Ureter (tissue), 1 donor: Measurements from ENCODE around the gene MYL4. TPM values are rescaled to one million over a fixed set of nuclear protein-coding genes. Genes with fewer than 3 reads are reported as not detected.
A peak's percentile ranks its signal among the peaks of the same experiment; 100 is the strongest.
"Not testable (repeated sequence)": the region's sequence is repeated elsewhere in the genome, so short reads cannot be mapped to it uniquely, and the experiment has no call there.

Source experiments
- DNase-seq: peaks from one replicate; pipeline ENCODE4 v3.0.0-alpha.2; 2020; ENCODE audit warnings: low spot score
- total RNA-seq: library from RNA; stranded (reverse); gene quantifications from one replicate; pipeline ENCODE4 v1.2.4, GENCODE V29; 2023
- donor health status: DM: yes; HTN: yes; CAD: no.

MYL4 gene
- total RNA-seq, 1 donor from 2014 or later, result not detected

GRCh38 chr17:47193931-47194511 lies 15.1 kb upstream of the MYL4 start:
- no peak for DNase-seq

DNA sequence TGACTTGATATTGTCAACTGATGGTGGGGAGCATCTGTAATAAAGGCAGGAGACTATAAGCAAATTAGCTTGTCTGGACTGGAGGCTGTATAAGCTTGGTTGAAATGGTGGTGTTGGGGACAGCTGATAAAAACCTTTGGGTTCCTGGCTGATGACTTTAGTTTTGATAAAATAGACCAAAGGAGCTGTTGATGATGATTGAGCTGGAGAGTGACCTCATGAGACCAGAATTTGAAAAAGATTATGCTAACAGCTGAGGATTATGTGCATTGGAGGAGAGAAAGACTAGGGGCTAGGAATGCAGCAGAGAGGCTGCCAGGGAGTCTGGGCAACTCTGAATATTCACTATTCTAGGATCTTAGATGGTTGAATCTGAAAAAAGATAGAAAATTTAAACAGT lies 11.3 kb upstream of the MYL4 start:
- DNase-seq, result no peak

- DNase-seq, result no peak
These were observed 9.4 kb upstream of the MYL4 start for GRCh38 chr17:47199627-47200324.

GRCh38 chr17:47200325-47200664 lies 8.9 kb upstream of the MYL4 start:
- DNase-seq, result no peak

DNA sequence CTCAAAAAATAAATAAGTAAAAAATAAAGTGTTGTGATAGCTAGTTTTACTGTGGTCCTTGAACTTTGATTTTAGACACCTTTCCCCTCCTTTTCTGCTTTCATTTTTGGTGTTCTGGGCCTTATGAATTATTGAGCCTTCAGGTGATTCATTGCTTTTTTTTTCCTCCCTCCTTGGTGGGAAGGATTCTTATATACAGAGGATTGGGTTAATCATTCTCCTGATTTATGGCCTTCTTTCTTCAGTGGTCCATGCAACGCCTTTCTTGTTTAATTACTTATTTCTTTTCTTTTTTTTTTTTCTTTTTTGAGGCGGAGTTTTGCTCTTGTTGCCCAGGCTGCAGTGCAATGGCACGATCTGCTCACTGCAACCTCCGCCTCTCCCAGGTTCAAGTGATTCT lies 8.0 kb upstream of the MYL4 start:
- DNase-seq, result no peak

- no peak for DNase-seq
These were observed 5.0 kb upstream of the MYL4 start for GRCh38 chr17:47203984-47204721.

DNA sequence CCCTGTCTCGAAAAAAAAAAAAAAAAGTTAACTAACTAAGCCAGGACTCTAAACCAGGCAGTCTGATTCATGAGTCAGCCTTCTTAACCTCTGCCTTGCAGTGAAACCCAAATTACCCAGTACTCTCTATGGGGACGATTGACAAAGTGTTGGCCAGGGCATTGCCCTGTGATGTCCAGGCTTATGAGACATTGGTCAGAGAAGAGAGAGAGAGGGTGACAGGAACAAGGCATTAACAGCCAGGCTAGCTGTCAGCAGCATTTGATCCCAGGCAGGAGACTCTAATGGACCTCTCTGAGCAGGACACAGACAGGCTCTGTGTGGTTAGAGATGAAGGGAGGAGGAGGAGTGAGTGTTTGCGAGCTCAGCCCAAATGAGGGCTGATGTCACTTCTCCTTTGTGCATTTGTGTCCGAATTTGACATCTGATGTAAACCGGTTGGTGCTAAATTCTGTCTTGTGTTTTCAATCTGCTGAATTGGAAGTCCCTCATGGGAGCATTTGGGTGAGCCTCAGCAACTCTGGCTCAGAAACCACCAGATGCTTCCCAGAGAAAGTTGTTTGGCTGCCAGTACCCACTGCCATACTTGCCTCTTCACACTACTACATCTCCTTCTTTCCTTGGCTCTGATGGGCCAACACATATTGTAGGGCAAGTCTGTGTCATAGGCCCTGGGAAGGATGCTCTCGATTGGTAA lies 4.3 kb upstream of the MYL4 start:
- DNase-seq, result no peak

DNA sequence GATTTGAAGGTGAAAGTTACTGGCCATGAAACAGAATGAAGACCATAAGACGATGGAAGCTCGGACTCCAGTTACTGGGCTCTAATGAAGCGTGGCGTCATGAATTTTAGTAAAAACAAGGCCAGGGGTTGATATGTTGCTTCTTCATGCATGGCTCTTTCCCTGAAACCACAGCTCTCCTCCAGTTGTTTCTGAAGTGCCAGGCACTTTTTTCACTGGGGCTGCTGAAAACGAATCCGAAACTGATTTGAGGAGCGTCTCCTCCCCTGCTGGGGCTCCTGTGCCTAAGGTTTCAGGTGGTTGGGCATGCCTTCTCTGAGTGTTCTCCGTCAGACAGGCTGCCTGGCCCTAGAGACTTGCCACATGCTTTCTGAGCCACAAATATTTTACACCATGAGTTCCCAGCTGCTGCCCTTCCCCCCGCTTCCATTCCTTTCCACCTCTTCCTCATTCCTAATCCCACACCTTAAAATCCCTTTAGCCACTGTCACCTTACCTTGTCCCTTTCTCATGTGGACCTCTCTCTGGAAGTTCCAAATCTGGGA lies 3.7 kb upstream of the MYL4 start:
- DNase-seq, result peak; percentile 66

GRCh38 chr17:47207143-47208067 lies 1.7 kb upstream of the MYL4 start:
- DNase-seq, result no peak

GRCh38 chr17:47209499-47209898 lies 351 bp downstream of the MYL4 start:
- DNase-seq, result no peak

- no peak for DNase-seq
These were observed 957 bp downstream of the MYL4 start for GRCh38 chr17:47210105-47210504.

GRCh38 chr17:47210779-47211178 lies 1.6 kb downstream of the MYL4 start:
- DNase-seq, result no peak

DNA sequence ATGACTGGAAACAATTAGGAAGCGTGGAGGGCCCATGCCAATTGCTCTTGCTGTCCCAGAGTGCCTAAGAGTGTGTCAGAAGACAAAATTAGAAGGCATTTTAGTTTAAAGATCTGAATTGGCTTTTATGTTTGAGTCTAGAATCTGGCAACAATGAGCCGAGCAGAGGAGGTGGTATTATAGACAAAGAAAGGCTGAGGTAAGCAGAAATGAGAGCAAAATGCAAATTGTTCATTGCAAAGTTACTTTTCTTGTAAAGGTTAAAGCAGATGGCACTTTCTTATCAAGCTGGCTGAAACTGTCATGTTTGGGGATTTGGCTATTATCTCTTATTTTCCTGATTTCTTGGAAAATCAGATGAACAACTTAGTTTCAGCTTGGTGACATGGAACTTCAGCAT lies 3.3 kb downstream of the MYL4 start:
- no peak for DNase-seq

DNA sequence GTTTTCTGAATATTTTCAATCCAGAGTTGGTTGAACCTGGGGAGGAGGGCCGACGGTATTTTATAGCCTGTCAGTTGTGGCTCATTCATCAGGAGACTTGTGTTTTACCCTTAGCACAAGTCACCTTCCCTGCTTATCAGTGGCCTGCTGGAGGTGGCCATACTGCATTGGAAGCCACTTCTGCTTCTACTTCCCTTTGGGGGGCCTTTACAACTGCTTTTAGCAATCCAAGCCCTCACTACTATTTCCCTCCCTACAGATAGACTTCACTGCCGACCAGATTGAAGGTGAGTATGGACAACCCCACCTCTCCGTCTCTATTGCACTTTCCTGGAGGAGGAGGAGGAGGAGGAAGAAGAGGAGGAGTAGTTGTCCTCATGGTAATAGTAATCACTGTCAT lies 4.4 kb downstream of the MYL4 start:
- DNase-seq, result no peak

DNA sequence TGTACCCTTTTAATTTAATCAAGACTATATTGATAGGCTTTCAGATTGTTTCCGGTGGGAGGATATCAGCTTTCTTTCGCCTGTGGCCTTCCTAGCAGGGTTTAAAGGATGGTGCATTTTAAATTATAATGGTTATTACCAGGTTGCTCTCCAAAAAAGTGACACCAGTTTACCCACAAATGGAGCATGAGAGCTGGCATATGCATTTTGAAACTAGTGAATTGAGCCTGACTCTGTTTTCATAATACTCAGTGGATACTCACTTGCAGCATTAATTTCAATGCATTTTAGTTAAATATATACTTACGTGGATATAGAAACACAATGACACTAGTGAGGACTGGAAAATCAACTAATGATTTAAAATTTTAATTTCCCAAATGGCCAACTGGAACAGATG lies 5.8 kb downstream of the MYL4 start:
- no peak for DNase-seq

DNA sequence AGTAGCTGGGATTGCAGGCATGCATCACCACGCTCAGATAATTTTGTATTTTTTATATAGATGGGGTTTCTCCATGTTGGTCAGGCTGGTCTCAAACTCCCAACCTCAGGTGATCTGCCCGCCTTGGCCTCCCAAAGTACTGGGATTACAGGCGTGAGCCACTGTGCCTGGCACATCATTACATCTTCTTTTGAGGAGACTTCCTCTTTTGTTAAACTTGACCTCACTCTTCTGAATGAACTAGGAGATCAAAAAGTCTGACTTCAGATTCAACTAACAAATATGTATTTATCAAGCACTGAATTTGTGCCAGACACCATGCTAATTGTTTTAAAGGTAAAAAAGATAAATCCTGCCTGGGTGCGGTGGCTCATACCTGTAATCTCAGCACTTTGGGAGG lies 7.7 kb downstream of the MYL4 start:
- not testable (repeated sequence) for DNase-seq

GRCh38 chr17:47217279-47217678 lies 8.1 kb downstream of the MYL4 start:
- not testable (repeated sequence) for DNase-seq

- no peak for DNase-seq
These were observed 9.8 kb downstream of the MYL4 start for GRCh38 chr17:47218896-47219430.

DNA sequence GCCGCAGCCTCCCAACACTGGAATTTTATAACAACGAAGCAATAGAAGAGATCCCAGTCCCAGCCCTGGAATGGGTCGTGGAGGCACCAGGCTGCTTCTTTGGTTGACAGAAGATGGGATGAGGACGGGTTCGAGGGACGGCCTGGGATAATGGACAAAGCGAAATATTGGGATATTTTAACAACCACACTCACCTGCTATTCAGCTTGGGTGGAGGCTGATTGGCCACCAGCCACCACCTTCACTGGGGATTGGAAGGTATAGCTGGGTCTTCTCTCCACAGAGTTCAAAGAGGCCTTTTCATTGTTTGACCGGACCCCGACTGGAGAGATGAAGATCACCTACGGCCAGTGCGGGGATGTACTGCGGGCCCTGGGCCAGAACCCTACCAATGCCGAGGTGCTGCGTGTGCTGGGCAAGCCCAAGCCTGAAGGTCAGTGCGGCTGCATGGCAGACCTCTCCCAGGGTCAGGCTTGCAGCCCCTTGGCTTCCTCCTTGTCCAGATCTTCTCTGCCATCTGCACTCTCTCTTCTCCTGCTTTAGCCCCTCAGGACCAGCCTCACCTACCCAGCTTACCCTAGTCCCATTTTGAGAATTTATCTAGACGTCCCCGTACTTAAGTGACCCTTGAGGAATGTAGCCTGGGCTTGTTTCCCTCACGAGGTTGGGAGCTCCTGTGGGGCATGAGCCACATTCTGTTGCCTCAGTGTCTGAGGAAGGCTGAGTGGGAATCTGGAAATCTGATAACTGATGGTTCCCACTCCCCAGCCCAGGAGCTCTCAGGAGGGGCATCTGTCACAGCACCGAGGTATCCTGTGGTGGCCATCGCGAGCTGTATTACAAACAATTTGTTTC lies 10.7 kb downstream of the MYL4 start:
- DNase-seq, result no peak

DNA sequence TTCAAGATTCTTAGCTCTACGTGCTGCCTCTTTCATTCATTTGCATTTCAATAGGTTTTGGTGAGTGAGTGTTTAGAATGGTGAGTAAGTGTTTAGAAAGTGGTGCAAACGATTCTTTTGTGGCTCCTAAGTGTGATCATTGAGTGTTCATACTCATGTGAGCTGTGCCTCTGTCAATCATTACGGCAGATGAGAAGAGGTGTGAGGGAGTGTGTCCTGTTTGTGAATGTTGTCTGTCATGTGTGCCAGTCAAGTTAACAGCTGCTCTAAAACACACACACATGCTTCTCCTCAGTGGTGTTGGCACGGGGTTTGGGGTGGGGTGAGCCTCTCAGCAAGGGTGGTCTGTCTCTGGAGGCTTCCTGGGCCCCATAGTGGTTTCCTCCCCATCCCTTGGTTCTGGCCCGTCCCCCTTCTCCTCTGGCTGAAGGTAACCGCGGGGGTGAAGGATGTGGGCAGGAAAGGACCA lies 11.4 kb downstream of the MYL4 start:
- no peak for DNase-seq
